ENCODE results near the gene SDCCAG8. TPM values are rescaled to one million over a fixed set of nuclear protein-coding genes. Genes with fewer than 3 reads are reported as not detected.

The SDCCAG8 gene
- total RNA-seq, 4 donors from 2014 or later, result 30.2 to 46.4 (median 36.7) TPM

DNA sequence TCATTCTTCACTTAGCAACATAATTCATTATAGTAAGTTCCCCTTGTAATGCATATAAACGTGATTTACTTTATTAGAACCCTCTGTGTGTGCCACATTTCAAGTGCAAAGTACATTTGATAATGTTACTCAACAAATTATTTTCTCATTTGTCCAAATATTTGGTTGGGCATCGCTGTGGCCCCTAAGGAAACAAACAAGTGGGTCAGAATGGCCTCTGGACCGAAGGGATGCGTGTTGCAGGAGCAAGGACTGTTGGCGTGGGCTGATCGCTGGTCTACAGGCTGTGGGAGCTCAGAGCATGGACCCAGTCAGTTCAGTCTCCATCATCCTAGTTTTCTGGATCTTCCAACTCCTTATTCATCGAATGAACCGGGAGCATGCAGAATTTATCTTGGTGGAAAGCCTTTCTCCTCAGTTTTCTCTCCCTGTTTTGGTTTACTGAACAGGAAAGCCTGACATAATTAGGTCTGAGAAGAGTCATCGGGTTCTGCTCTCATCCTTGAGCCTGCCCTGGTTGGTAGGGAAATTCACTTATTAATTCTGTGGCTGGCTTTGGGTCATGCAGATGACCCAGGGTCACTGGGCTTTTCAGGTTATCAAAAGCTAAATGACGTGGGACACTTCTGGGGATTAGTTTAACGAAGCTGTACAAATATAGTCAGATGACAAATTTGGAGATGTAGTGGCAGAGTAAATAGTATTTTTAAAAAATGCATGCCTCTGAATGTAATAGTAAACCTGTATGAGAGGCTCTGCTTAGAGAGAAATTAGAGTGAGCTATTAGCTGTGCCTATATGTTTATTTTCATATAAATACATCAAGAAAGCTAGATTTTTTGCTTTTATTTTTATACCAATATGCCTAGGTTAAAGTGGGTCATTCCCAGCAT is 200.2 kb downstream of the SDCCAG8 start:
- Histone ChIP-seq H3K36me3 (peaks cover 0 to 11% of the 10 kb centered on the region in 2 donors), H3K27me3 (no peaks in the 10 kb centered on the region), H3K27ac (no peak overlapping the region), H3K4me1 (no peaks in the 10 kb centered on the region), H3K9me3 (no peaks in the 10 kb centered on the region), H3K4me3 (no peak overlapping the region)
- 93 to 98% methylated on average over 8 to 11 of the region's 11 CpGs for WGBS, 2 donors (ENCODE audit: low coverage in 1 of 2)
- TF ChIP-seq EP300 (IDR thresholded peaks at IDR 0.05) (no peak), POLR2A (IDR thresholded peaks at IDR 0.05) (no peak), POLR2AphosphoS5 (IDR thresholded peaks at IDR 0.05) (no peak)
- TF ChIP-seq, protein P1, sequence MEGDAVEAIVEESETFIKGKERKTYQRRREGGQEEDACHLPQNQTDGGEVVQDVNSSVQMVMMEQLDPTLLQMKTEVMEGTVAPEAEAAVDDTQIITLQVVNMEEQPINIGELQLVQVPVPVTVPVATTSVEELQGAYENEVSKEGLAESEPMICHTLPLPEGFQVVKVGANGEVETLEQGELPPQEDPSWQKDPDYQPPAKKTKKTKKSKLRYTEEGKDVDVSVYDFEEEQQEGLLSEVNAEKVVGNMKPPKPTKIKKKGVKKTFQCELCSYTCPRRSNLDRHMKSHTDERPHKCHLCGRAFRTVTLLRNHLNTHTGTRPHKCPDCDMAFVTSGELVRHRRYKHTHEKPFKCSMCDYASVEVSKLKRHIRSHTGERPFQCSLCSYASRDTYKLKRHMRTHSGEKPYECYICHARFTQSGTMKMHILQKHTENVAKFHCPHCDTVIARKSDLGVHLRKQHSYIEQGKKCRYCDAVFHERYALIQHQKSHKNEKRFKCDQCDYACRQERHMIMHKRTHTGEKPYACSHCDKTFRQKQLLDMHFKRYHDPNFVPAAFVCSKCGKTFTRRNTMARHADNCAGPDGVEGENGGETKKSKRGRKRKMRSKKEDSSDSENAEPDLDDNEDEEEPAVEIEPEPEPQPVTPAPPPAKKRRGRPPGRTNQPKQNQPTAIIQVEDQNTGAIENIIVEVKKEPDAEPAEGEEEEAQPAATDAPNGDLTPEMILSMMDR (IDR thresholded peaks at IDR 0.05), result no peak
- no peak for ATAC-seq

DNA sequence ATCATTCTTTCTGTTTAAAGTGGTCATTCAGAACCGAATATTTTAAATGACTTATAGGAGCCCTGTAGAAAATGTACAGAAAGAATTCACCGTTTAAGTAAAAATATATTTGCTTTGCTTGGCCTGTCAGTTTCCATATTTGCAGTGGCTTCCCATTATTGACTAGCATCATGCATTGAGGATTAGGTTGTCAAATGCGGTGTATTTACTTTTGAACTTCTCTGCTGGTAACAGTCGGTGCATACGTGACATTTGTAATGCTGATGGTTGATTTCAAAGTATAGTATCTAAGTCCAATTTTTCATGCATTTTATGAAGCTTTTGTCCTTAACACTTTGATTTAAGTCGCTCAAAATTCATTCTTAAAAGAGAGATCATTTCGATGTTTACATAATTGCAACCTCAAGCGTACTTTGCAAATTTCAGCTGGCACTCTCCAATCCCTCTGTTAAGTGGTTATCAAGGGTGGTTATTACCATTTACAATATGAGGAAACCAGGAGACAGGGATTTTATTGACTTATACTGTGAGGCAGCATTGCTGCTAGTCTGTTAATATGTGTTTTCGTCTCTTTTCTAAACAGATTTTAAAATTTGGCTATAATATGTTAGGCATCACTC is 201.6 kb downstream of the SDCCAG8 start:
- Histone ChIP-seq H3K4me1 (no peaks in the 10 kb centered on the region), H3K4me3 (no peak overlapping the region), H3K27me3 (no peaks in the 10 kb centered on the region), H3K36me3 (peaks cover 0 to 11% of the 10 kb centered on the region in 2 donors), H3K9me3 (no peaks in the 10 kb centered on the region), H3K27ac (no peak overlapping the region)
- ATAC-seq, result no peak
- TF ChIP-seq, protein P1 (IDR thresholded peaks at IDR 0.05), result no peak
- no peak for TF ChIP-seq POLR2AphosphoS5 (IDR thresholded peaks at IDR 0.05)
- WGBS, 2 donors (ENCODE audit: low coverage in 1 of 2), result 87 to 92% methylated on average over 8 to 9 of the region's 9 CpGs

DNA sequence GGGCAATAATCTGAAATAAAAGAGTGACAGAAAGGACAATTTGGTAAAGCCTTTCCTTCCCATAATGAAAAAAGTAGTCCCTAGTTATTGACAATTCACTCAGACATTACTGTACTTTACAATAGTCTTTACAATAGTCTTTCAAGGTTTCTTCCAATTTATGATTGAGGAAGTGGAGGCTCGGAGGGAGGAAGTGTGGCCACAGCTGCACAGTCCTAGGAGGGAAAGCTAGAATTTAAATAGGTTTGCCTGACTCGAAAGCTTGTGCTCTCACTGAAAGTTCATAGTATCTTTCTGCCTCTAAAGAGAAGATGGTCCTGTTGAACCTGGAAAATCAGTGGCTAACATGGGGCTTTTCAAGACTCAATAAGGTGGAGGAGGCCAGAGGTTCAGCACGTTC is 203.2 kb downstream of the SDCCAG8 start:
- Histone ChIP-seq H3K27ac (no peak overlapping the region), H3K4me1 (peaks cover 0 to 5% (median 0%) of the 10 kb centered on the region in 3 donors), H3K9me3 (no peaks in the 10 kb centered on the region), H3K4me3 (no peak overlapping the region), H3K27me3 (no peaks in the 10 kb centered on the region), H3K36me3 (peaks cover 0 to 11% of the 10 kb centered on the region in 2 donors)
- no peak for TF ChIP-seq EP300 (IDR thresholded peaks at IDR 0.05)
- TF ChIP-seq POLR2AphosphoS5 (IDR thresholded peaks at IDR 0.05), result no peak
- no peak for TF ChIP-seq POLR2A (IDR thresholded peaks at IDR 0.05)
- TF ChIP-seq, protein P1 (IDR thresholded peaks at IDR 0.05), result no peak
- 67 to 71% methylated on average over 3 of the region's 3 CpGs for WGBS, 2 donors (ENCODE audit: low coverage in 1 of 2)
- ATAC-seq, result no peak

DNA sequence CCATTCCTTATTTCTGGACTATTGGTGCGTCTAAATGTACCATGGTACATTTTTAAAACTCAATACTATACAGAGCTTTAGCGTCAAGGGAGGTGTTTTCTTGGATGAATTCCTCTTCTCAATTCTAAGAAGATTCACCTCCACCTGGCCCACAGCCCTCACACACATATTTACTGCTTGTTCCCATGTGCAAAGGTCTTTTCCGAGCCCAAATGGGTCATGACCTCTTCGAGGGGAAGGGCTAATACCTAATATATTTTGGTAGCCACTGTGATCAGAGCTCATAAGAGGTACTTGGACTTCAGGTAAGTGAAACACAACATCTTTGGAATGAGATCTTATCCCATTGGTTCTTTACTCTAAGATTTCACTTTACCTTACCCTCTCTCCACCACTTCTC is 205.9 kb downstream of the SDCCAG8 start:
- WGBS, 2 donors (ENCODE audit: low coverage in 1 of 2), result 58 to 98% methylated on average over 2 to 4 of the region's 4 CpGs
- ATAC-seq, result no peak
- no peak overlapping the region for H3K4me3 ChIP-seq
- H3K9me3 ChIP-seq, result no peaks in the 10 kb centered on the region
- no peaks in the 10 kb centered on the region for H3K27me3 ChIP-seq
- peaks cover 0 to 6% of the 10 kb centered on the region in 2 donors for H3K36me3 ChIP-seq
- peaks cover 0 to 5% (median 0%) of the 10 kb centered on the region in 3 donors for H3K4me1 ChIP-seq
- H3K27ac ChIP-seq, result no peak overlapping the region
- TF ChIP-seq, protein P1 (IDR thresholded peaks at IDR 0.05), result no peak
- TF ChIP-seq POLR2AphosphoS5 (IDR thresholded peaks at IDR 0.05) (no peak), EP300 (IDR thresholded peaks at IDR 0.05) (no peak), POLR2A (IDR thresholded peaks at IDR 0.05) (no peak)

Measured in gastroesophageal sphincter (tissue), 4 donors.